OCI-LY1 (cell line): Measurements from ENCODE around the gene PEBP1.

ENCODE experiments used
- H2AFZ ChIP-seq: fragments of 200-600 bp; sonication (generic), shearing (Covaris generic); 2 replicates; pipeline ENCODE4 v1.6.0; 2014; ENCODE audit warnings: antibody characterized with exemption, mild to moderate bottlenecking, low read length
- H3F3A ChIP-seq: fragments of 200-600 bp; sonication (generic), shearing (Covaris generic); 2 replicates; pipeline ENCODE4 v1.6.0; 2014; ENCODE audit warnings: mild to moderate bottlenecking, antibody characterized with exemption, low read length, moderate library complexity; ENCODE audit not compliant: insufficient read depth
- H3K27ac ChIP-seq: fragments of 200-600 bp; sonication (generic); 2 replicates; pipeline ENCODE4 v1.5.1; 2014; ENCODE audit warnings: low read length, mixed run types, mild to moderate bottlenecking, low read depth; ENCODE audit not compliant: poor library complexity, severe bottlenecking
- H3K27me3 ChIP-seq: fragments of 200-600 bp; sonication (generic); 2 replicates; pipeline ENCODE4 v1.6.0; 2014; ENCODE audit warnings: antibody characterized with exemption, mild to moderate bottlenecking, low read length, moderate library complexity; ENCODE audit not compliant: insufficient read depth
- H3K36me3 ChIP-seq: fragments of 200-600 bp; sonication (generic); 2 replicates; pipeline ENCODE4 v1.6.1; 2014; ENCODE audit warnings: mild to moderate bottlenecking, antibody characterized with exemption, low read length, moderate library complexity, mixed read lengths; ENCODE audit not compliant: insufficient read depth
- H3K4me1 ChIP-seq: fragments of 200-600 bp; sonication (generic); 2 replicates; pipeline ENCODE4 v1.5.1; 2014; ENCODE audit warnings: mild to moderate bottlenecking, low read length, moderate library complexity; ENCODE audit not compliant: insufficient read depth, severe bottlenecking
- H3K4me2 ChIP-seq: fragments of 200-600 bp; sonication (generic), shearing (Covaris generic); 2 replicates; pipeline ENCODE4 v1.6.1; 2014; ENCODE audit warnings: low read length
- H3K4me3 ChIP-seq: fragments of 200-600 bp; sonication (generic); 2 replicates; pipeline ENCODE4 v1.5.1; 2014; ENCODE audit warnings: low read length, low read depth, mild to moderate bottlenecking, mixed read lengths; ENCODE audit not compliant: poor library complexity, severe bottlenecking
- H3K79me2 ChIP-seq: fragments of 200-600 bp; shearing (Covaris generic); 2 replicates; pipeline ENCODE4 v1.6.1; 2016; ENCODE audit warnings: mixed run types, low read length, mixed read lengths; ENCODE audit not compliant: insufficient read depth
- H3K9ac ChIP-seq: fragments of 200-600 bp; sonication (generic), shearing (Covaris generic); 2 replicates; pipeline ENCODE4 v1.6.1; 2014; ENCODE audit warnings: mild to moderate bottlenecking, low read length, mixed read lengths
- H3K9me2 ChIP-seq: fragments of 200-600 bp; sonication (generic), shearing (Covaris generic); 2 replicates; pipeline ENCODE4 v1.6.1; 2014; ENCODE audit warnings: low read depth, mild to moderate bottlenecking, low read length, mixed read lengths
- H3K9me3 ChIP-seq: fragments of 200-600 bp; shearing (Covaris generic); 2 replicates; pipeline ENCODE4 v1.6.1; 2014; ENCODE audit warnings: low read length, mixed read lengths
- H4K20me1 ChIP-seq: fragments of 200-600 bp; sonication (generic), shearing (Covaris generic); 2 replicates; pipeline ENCODE4 v1.6.0; 2016; ENCODE audit warnings: mild to moderate bottlenecking, low read length; ENCODE audit not compliant: insufficient read depth
- EZH2 ChIP-seq: fragments of 200-600 bp; sonication (generic), shearing (Covaris generic); IDR thresholded peaks from 2 replicates; pipeline ENCODE4 v1.8.0; 2017; ENCODE audit warnings: borderline replicate concordance, mixed run types, mild to moderate bottlenecking, antibody characterized with exemption, low read length, moderate library complexity, mixed read lengths
- TF ChIP-seq, protein P1 (sequence below): fragments of 200-600 bp; sonication (generic), shearing (Covaris generic); IDR thresholded peaks from 2 replicates; pipeline ENCODE4 v1.5.1; 2017; ENCODE audit warnings: mild to moderate bottlenecking, antibody characterized with exemption, low read length, moderate library complexity, mixed read lengths

Gene PEBP1

DNA sequence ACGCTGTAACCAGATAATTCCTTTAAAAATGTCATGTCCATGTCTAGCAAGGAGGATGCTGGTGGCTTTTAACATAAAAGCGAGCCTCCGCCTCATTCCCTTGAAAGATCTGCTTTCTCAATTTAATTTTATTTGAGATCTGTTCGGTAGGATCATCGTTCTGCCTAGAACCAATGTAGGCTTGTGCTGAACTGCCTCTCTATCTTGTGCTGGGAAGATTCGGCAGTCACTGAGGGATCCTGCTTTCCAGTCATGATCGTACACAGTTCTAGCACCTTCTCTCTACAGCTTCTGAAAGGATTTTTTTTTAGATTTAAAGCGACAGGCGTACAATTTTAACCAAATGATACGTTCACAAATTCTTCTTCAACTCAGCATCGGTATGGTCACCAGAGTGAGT lies 54.3 kb downstream of the PEBP1 start:
- no peaks in the 10 kb centered on the region for H3F3A ChIP-seq
- H4K20me1 ChIP-seq: no peaks in the 10 kb centered on the region
- H3K4me1 ChIP-seq: no peaks in the 10 kb centered on the region
- H3K36me3 ChIP-seq: peaks cover 22% of the 10 kb centered on the region; the same call in 1 of the 2 replicates
- H3K79me2 ChIP-seq: no peaks in the 10 kb centered on the region
- H3K4me2 ChIP-seq: no peak overlapping the region
- no peak overlapping the region for H3K9ac ChIP-seq
- H2AFZ ChIP-seq: no peak overlapping the region
- H3K27ac ChIP-seq: no peak overlapping the region
- H3K9me2 ChIP-seq: no peaks in the 10 kb centered on the region
- no peak overlapping the region for H3K4me3 ChIP-seq
- no peaks in the 10 kb centered on the region for H3K9me3 ChIP-seq
- TF ChIP-seq, protein P1, sequence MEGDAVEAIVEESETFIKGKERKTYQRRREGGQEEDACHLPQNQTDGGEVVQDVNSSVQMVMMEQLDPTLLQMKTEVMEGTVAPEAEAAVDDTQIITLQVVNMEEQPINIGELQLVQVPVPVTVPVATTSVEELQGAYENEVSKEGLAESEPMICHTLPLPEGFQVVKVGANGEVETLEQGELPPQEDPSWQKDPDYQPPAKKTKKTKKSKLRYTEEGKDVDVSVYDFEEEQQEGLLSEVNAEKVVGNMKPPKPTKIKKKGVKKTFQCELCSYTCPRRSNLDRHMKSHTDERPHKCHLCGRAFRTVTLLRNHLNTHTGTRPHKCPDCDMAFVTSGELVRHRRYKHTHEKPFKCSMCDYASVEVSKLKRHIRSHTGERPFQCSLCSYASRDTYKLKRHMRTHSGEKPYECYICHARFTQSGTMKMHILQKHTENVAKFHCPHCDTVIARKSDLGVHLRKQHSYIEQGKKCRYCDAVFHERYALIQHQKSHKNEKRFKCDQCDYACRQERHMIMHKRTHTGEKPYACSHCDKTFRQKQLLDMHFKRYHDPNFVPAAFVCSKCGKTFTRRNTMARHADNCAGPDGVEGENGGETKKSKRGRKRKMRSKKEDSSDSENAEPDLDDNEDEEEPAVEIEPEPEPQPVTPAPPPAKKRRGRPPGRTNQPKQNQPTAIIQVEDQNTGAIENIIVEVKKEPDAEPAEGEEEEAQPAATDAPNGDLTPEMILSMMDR: no peak
- TF ChIP-seq EZH2: no peak
- H3K27me3 ChIP-seq: no peaks in the 10 kb centered on the region

DNA sequence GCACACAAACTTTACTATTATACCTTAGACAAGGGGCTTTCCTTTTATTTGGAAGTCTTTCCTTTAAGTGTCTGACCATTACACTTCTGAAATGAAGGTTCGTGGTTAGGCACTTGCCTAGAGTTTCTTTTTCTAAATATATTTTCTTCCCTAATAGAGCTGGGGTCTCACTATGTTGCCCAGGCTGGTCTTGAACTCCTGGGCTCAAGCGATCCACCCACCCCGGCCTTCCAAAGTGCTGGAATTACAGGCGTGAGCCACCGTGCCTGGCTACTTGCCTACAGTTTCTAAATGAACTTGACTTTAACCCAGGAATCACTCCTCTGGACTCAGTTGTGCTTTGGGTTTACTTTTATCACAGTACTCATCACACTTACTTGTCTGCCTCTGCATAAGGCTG lies 57.6 kb downstream of the PEBP1 start:
- TF ChIP-seq, protein P1: no peak
- TF ChIP-seq EZH2: no peak

DNA sequence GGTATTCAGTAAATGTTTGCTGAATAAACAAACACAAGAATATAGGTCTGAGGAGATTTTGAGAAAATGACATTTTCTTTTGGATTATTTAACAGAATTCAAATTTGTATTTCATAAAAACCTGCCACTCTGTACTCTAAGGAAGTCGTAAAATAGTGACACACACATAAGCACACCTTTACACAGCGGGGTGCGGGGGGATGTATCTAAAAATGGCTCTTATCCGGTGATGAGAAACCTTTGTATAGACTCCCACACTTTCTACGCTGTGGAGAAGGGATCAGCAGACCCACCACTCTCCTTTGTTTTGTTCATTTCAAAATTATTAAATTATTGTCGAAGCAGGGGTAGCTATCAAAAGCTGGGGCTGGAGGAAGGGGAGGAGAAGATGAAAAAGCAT lies 58.0 kb downstream of the PEBP1 start:
- Histone ChIP-seq H3K36me3 (peaks cover 30% of the 10 kb centered on the region), H3K27ac (no peak overlapping the region), H3K9ac (no peak overlapping the region), H2AFZ (no peak overlapping the region), H3K9me3 (no peaks in the 10 kb centered on the region), H3K4me3 (no peak overlapping the region), H3K9me2 (no peaks in the 10 kb centered on the region), H4K20me1 (no peaks in the 10 kb centered on the region), H3K79me2 (no peaks in the 10 kb centered on the region), H3K4me1 (no peaks in the 10 kb centered on the region), H3K27me3 (no peaks in the 10 kb centered on the region), H3K4me2 (no peak overlapping the region), H3F3A (no peaks in the 10 kb centered on the region)
- no peak for TF ChIP-seq EZH2
- TF ChIP-seq, protein P1: no peak

More for the DNA sequence above, 57.6 kb downstream of the PEBP1 start:
- H3K9ac ChIP-seq: no peak overlapping the region
- no peaks in the 10 kb centered on the region for H3F3A ChIP-seq
- H3K27ac ChIP-seq: no peak overlapping the region
- no peak overlapping the region for H3K4me2 ChIP-seq
- H3K4me3 ChIP-seq: no peak overlapping the region
- no peaks in the 10 kb centered on the region for H3K27me3 ChIP-seq
- no peaks in the 10 kb centered on the region for H3K9me2 ChIP-seq
- H3K79me2 ChIP-seq: no peaks in the 10 kb centered on the region
- H2AFZ ChIP-seq: no peak overlapping the region
- no peaks in the 10 kb centered on the region for H3K4me1 ChIP-seq
- peaks cover 30% of the 10 kb centered on the region for H3K36me3 ChIP-seq
- no peaks in the 10 kb centered on the region for H4K20me1 ChIP-seq
- no peaks in the 10 kb centered on the region for H3K9me3 ChIP-seq
